GM20431 (cell line): ENCODE measurements around the gene CCAR1.
"Not testable (repeated sequence)": the region's sequence is repeated elsewhere in the genome, so short reads cannot be mapped to it uniquely, and the experiment has no call there.

Experiments
- in situ Hi-C: fragments of 300-500 bp; cut with MseI, MboI; formaldehyde crosslinking; loops from one replicate; pipeline ENCODE4 v1.15.0; 2020; ENCODE audit warnings: low sequenced_read_pairs; ENCODE audit not compliant: unreplicated experiment

The CCAR1 gene

DNA sequence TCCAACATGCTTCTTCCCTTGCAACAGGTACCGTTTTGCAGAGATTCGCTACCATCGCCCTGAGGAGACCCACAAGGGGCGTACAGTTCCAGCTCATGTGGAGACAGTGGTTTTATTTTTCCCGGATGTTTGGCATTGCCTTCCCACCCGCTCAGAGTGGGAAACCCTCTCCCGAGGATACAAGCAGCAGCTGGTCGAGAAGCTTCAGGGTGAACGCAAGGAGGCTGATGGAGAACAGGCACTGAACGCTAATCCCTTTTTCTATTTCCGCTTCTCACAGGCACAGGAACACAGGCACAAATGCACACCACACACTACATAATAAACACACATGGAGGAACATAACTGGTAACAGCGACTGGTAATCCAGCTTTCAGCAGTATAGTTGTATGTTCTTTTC lies 35.2 kb downstream of the CCAR1 start:
- in situ Hi-C loops: no loop called here

DNA sequence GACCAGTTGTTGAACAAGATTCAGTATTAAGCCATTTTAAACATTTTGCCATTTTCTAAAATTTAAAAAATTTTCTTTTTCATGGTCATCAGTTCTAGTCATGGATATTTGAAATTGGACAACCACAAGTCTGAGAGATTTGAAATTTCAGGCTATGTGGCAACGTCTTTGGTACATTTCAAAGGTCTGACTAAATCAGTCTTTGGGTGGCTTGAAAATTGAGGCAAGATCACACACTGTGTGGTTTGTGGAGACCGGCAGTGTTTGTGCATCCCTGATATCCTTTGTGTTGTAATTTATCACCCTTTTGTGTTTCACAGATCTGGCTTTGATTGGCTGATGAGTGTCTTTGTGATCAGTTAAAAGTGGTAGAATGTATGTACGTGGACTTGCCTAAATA lies 35.7 kb downstream of the CCAR1 start:
- in situ Hi-C loops: no loop called here

DNA sequence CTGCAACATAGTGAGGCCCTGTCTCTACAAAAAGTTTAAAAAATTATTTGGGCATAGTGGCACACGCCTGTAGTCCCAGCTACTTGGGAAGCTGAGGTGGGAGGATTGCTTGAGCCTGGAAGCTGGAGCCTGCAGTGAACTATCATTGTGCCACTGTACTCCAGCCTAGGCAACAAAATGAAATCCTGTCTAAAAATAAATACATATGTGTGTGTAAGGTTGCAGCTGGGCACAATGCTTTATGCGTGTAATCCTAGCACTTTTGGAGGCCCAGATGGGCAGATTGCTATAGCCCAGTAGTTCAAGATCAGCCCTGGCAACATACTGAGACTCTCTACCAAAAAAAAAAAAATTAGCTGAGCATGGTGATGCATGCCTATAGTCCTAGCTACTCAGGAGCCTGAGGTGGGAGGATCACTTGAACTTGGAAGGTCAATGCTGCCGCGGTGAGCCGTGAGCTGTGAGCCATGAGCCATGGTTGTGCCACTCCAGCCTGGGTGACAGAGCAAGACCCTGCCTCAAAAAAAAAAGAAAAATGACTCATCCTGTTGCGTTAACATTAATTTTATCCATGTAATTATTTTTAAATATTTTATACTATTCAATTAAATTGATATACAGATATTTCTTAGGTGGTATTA lies 38.3 kb downstream of the CCAR1 start:
- in situ Hi-C loops: no loop called here

DNA sequence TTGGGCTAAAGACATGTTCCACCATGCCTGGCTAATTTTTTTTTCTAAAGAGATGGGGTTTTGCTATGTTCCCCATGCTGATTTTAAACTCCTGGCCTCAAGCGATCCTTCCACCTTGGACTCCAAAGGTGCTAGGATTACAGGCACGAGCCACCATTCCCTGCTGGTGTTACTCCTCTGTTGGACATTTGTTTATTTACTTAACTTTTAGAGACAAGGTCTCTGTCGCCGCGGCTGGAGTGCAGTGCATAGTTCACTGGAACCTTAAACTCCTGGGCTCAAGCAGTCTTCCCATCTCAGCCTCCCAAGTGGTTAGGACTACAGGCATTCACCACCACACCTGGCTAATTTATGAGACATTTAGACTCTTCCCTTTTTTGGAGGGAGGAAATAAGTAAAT lies 38.9 kb downstream of the CCAR1 start:
- in situ Hi-C loops: no loop called here

DNA sequence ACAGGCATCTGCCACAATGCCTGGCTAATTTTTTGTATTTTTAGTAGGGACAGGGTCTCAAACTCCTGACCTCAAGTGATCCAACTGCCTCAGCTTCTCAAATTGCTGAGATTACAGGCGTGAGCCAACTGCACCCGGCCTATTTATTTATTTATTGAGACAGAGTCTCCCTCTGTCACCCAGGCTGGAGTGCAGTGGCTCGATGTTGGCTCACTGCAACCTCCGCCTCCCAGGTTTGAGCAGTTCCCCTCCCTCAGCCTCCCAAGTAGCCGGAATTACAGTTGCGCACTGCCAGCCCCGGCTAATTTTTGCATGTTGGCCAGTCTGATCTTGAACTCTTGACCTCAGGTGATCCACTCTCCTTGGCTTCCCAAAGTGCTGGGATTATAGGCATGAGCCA lies 46.4 kb downstream of the CCAR1 start:
- in situ Hi-C loops: not testable (repeated sequence)

DNA sequence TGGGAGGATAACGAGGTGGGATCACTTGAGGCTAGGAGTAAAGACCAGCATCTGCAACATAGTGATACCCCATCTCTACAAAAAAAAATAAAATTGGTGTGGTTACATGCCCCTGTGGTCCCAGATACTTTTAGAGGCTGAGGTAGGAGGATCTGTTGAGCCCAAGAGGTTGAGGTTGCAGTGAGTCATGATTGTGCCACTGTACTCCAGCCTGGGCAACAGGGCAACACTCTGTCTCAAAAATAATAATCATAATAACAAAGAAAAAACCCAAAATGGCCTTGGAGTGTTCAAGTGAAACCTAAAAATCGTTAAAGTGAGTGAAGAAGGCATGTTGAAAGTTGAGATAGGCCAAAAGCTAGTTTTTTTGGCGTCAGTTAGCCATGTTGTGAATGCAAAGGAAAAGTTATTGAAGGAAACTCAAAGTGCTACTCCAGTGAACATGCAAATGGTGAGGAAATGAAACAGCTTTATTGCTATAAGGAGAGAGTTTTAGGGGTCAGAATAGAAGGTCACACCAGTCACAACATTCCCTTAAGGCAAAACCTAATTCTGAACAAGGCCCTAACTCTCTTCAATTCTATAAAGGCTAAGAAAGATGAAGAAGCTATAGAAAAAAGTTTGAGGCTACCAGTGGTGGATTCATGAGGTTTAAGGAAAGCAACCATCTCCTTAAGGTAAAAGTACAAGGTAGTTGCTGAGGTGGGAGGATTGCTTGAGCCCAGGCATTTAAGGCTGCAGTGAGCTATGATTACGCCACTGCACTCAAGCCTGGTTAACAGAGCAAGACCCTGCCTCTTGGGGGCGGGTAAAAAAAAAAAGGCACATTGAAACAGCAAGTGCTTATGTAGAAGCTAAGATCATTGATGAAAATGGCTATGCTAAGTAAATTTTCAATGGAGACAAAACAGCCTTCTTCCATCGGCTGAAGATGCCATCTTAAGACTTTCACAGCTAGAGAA lies 60.9 kb downstream of the CCAR1 start:
- in situ Hi-C loops: no loop called here

DNA sequence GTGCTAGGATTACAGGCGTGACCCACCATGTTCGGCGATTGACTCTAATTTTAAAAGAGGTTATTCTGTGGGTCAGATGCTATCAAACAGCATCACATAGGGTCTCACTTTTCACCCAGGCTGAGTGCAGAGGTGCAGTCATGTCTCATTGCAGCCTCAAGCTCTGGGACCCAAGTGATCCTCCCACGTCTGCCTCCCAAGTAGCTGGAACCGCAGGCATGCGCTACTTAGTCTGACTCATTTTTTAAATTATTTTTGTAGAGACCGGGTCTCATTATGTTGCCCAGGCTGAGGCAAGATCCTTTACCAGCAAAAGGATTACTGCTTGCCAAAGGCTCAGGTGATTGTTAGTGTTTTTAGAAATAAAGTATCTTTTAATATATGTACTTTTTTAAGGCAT lies 63.4 kb downstream of the CCAR1 start:
- in situ Hi-C loops: no loop called here

DNA sequence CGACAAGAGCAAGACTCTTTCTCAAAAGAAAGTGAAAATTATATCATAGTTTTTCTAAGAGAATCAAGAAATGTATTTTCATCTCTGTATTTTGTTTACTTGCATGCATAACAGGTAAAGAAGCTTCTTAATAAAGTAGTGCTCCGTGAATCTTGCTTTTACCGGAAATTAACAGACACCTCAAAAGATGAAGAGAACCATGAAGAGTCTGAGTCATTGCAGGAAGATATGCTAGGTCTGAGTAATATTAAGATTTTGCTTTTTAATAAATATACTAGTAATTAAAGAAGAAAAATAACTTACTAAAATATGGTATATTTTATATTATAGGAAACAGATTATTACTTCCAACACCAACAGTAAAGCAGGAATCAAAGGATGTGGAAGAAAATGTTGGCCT lies 66.8 kb downstream of the CCAR1 start:
- in situ Hi-C loops: no loop called here

DNA sequence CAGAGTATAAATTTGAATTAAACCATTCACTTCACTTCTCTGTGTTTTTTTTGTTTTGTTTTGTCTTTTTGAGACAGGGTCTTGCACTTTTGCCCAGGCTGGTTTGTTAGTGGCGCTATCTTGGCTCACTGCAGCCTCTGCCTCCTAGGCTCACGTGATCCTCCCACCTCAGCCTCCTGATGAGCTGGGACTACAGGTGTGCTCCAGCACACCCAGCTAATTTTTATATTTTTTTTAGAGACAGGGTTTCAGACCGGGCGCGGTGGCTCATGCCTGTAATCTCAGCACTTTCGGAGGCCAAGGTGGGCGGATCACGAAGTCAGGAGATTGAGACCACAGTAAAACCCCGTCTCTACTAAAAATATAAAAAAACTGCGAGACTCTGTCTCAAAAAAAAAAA lies 69.4 kb downstream of the CCAR1 start:
- in situ Hi-C loops: no loop called here

DNA sequence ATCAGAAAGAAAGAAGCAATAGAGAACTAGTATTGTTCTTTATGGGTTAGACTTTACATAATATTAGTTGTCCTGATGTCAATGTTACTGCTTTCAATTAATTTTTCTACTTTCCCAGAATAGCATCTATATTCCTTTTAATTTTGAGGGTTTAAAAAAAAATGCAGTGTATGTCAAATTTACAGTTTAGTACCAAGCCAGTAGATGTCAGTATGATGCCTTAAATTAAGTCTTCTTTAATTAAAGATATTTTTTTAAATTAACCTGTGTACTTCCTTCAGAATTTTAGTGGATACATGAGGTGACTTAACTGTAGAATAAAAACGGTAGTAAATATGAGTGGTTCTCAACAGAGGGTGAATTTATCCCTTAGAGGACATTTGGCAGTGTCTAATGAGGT lies 71.1 kb downstream of the CCAR1 start:
- in situ Hi-C loops: no loop called here

DNA sequence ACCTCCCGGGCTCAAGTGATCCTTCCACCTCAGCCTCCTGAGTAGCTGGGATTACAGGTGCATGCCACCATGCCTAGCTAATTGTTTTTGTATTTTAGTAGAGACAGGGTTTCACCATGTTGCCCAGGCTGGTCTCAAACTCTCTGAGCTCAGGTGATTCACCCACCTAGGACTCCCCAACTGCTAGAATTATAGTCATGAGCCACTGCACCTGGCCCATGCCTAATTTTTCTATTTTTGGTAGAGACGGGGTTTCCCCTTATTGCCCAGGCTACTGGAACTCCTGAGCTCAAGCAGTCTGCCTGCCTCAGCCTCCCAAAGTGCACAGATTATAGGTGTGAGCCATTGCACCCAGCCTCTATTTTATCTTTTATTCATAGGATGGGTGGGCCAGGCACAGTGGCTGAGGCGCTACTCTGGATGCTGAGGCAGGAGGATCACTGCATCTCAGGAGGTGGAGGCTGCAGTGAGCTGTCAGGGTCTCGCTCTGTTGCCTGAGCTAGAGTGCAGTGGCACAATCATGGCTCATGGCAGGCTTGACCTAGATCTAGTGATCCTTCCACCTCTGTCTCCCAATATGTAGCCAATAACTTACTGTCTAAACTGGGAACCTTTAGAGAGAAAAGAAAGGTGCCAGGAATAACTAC lies 75.0 kb downstream of the CCAR1 start:
- in situ Hi-C loops: no loop called here

DNA sequence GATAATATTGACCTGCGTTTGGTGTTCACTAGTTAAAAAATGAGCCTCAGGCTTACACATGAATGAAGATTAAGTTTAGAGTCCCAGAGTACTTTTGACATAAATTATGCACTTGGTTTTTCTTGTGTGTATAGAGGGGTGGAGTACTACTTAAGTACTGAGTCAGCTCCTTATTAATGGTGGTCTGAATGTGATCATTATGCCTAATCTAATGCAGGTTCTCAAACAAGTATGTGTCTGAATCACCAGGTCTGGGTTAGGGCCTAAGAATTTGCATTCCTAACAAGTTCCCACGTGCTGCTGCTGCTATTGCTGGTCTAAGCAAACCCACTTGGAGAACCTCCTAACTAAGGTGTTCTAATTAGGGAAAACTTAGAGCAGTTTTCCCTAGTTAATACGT lies 75.6 kb downstream of the CCAR1 start:
- in situ Hi-C loops: no loop called here

DNA sequence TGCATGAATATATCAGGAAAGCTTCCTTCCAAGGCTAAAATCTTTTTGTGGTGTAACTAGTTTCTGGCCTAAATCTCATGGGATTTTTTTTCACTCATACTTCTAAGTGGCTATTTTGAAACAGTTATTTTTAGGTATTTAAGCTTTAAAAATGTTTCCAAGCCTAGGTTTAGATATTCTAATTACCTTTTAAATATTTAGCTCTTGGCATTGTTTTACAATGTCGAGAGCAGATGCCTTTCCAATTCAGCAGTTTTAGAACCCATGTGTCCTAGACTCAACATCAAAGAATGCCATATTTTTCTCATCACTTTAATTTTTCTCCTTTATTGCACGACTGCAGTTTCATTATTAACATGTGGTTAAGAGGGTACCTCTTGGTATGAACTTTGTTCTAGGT lies 79.2 kb downstream of the CCAR1 start:
- in situ Hi-C loops: no loop called here

DNA sequence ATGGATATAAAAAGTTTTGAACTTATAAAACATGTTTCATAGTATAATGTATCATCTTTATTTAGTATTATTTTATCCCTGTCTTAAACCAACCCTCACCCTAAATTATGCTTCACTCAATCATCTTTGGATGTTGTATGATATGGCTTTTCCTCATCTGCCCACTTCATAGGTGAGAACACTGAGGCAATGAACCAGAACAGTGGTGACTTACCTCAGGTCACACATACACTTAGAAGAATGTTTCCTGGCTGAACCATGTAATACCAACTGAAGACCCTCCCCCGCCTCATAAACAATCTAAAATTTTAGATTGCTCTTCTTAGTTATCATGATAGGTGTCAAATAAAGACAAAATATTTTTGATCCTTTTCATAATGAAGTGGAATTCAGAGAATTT lies 83.7 kb downstream of the CCAR1 start:
- in situ Hi-C loops: no loop called here

DNA sequence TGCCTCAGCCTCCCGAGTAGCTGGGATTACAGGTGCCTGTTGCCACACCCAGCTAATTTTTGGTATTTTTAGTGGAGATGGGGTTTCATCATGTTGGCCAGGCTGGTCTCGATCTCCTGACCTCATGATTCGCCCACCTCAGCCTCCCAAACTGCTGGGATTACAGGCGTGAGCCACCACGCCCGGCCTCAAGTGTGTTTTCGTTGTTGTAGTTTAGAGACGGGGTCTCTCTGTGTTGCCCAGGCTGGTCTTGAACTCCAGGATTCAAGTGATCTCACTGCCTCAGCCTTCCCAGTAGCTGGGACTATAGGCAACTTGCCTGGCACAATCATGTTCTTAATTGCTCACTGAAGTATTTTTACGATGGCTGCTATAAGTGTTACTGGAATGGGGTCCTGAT lies 89.8 kb downstream of the CCAR1 start:
- in situ Hi-C loops: not testable (repeated sequence)

DNA sequence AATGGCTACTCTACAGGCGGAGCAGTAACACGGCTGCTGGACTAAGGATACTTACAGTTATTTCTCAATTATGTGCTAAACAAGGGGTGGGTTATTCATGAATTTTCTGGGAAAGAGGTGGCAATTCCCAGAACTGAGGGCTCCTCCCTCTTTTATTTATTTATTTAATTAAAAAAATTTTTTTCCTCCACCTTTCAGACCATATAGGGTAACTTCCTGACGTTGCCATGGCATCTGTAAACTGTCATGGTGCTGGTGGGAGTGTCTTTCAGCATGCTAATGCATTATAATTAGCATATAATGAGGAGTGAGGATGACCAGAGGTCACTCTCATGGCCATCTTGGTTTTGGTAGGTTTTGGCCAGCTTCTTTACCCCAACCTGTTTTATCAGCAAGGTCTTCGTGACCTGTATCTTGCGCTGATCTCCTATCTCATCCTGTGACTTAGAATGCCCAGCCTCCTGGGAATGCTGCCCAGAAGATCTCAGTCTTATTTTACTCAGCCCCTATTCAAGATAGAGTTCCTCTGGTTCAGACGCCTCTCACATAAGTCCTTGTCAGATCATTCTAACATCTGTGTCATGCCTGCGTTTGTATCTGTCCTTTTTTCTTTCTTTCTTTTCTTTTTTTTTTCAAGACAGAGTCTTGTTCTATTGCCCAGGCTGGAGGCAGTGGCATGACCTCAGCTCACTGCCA lies 90.4 kb downstream of the CCAR1 start:
- in situ Hi-C loops: no loop called here

DNA sequence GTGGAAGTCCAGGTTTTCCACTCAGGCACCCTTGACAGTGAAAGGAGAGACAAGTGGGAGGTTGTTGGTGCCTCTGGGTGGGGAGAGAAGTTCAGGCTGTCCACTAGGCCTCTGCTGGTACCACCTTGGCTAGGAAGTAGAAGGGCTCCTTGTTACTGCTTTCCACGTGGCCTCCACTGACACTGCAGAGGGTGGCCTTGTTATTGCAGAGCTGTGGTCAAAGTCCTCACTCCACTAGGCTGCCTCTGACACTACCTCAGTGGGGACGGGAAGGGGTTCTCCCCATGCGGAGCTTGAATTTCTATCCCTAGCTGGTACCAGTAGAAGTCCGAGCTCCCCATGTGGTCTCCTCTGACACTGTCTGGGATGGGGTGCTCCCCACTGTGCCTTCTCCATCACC lies 91.4 kb downstream of the CCAR1 start:
- in situ Hi-C loops: no loop called here

DNA sequence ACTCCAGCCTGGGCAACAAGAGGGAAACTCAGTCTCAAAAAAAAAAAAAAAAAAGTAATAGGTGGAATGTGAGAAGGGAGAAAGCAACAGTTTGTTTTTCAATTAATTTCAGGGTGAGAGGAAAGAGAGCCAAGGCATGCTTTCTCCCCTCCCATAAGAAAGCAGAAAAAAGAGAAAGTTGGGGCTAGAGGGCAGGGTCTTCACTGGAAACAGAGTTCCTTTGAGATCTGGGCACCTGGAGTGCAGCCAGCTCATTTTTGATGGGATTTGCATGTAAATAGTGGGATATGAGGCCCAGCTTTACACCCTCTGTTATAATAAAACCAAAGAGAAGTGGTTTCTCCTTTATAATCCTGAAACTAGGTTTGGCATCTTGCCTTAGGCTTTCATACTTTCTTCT lies 92.5 kb downstream of the CCAR1 start:
- in situ Hi-C loops: no loop called here

DNA sequence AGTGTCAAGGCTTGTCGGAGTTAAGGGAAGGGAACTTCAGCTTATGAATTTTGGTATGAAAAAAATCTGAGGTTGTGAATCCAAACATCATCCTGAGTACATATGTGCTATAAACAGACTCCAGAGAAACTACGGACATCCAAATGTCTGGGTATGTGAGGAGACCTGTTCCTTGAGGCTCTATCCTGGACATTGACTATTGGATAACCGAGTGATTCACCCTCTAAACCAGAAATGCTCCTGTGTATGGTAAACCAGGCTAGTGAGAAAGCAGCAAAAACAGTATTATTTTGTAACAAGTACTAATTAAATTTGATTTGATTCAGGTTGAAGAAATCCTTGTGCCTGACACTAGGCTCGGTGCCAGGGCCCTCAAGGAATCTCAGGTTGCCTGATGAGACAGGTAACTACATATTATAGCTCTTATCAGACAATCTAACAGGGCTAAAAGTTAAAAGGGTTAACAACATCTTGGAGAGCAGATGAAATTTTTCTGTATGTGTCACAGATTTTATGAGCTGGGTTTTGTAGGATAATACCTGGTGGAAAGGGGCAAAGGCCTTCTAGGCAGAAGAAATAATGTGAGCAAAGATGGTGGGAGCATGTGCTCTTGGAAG lies 95.9 kb downstream of the CCAR1 start:
- in situ Hi-C loops: no loop called here

DNA sequence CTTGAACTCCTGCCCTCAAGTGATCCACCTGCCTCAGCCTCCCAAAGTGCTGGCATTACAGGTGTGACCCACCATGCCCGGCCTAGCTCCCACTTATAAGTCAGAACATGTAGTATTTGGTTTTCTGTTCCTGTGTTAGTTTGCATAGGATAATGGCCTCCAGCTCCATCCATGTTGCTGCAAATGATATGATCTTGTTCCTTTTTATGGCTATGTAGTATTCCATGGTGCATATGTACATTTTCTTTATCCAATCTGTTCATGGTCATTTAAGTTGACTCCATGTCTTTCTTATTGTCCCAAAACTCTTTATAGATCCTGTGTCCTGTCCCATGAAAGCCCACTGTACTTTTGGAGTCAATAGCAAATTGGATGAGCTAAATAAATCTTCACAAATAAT lies 99.3 kb downstream of the CCAR1 start:
- in situ Hi-C loops: not testable (repeated sequence)
